H1 (cell line): ENCODE data around the gene MARCHF3. TPM values are rescaled to one million over a fixed set of nuclear protein-coding genes. Genes with fewer than 3 reads are reported as not detected.

Experiments used
- CHD1 ChIP-seq: IDR thresholded peaks from 2 replicates; pipeline ENCODE4 v1.6.1; 2012; ENCODE audit warnings: low read depth, low read length, improper control_type of control experiment
- CHD7 ChIP-seq: fragments of 300-600 bp; sonication (generic); IDR thresholded peaks from 2 replicates; pipeline ENCODE4 v1.7.1; 2012; ENCODE audit warnings: low read length, moderate library complexity, mild to moderate bottlenecking, inconsistent platforms; ENCODE audit not compliant: insufficient replicate concordance
- FOSL1 ChIP-seq: IDR thresholded peaks from 2 replicates; pipeline ENCODE4 v1.6.1; 2011; ENCODE audit warnings: mild to moderate bottlenecking, low read depth, low read length, moderate library complexity; ENCODE audit not compliant: insufficient read depth
- SUZ12 ChIP-seq: fragments of 200-600 bp; sonication (generic); IDR thresholded peaks from 2 replicates; pipeline ENCODE4 v1.6.1; 2012; ENCODE audit warnings: mild to moderate bottlenecking, inconsistent platforms, low read length, moderate library complexity, mixed read lengths
- polyA plus RNA-seq, 7 experiments: library from polyadenylated mRNA; depleted of rRNA in 3 of 7; stranded (reverse) in 5 of 7; unstranded in 2 of 7; fragments of >200 nt in 5 of 7; fragments of 200-250 nt in 2 of 7; gene quantifications; 1 replicate in 5 of 7; 2 replicates in 1 of 7; 4 replicates in 1 of 7; pipeline versions ENCODE4 v1.2.1 to v1.2.3, GENCODE V29; 2011 to 2013; ENCODE audit warnings: missing spikeins in 2 of 7, mixed read lengths in 2 of 7
- total RNA-seq: library from RNA; stranded (reverse); fragmentation: NEBNext Ultra II Directional; extraction: Animal tissue kit (Norgen Biotek cat#: 25700); gene quantifications from 2 replicates; pipeline ENCODE4 v1.2.1, GENCODE V29; 2021

The MARCHF3 gene
- total and polyA plus RNA-seq, 2 of the 8 experiments (the other 6 are each of a cell fraction or from before 2014, with no cell fraction given): 12.0 to 16.9 TPM

GRCh38 chr5:127041571-127041970 lies 11.2 kb upstream of the MARCHF3 start (continued):
- TF ChIP-seq SUZ12: no peak
- TF ChIP-seq CHD7: no peak
- no peak for TF ChIP-seq FOSL1
- TF ChIP-seq CHD1: no peak
